ENCODE measurements around the gene GNMT.
"Not testable (repeated sequence)": the region's sequence is repeated elsewhere in the genome, so short reads cannot be mapped to it uniquely, and the experiment has no call there.

GNMT gene

GRCh38 chr6:42974919-42975505 lies 14.5 kb downstream of the GNMT start:
- no peak for DNase-seq (ENCODE audit: low read depth)

DNA sequence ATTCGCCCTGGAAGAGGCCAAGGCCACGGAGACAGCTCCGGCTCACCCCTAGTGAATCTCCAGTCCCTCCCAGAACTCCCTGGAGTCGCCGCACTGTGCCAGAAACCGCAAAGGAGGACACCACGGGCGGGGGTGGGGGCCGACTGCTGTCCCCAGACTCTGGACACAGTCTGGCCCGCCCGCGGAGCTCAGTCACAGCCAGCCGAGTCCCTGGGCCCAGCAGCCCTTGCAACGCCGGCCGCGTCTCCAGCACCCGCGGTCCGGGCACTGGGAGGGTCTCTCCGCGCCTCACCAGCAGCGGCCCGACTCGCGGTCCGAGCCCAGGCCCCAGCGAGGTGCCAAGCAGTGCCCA lies 17.9 kb downstream of the GNMT start:
- DNase-seq (ENCODE audit: low read depth), result no peak

- DNase-seq (ENCODE audit: low read depth), result peak; percentile 84
Observed at GRCh38 chr6:42978839-42979522, 18.4 kb downstream of the GNMT start, which contains the start of gene PEX6. Gene PEX6, minus strand, starts transcription at chr6:42979181. Its CDS starts 31 bp downstream, at chr6:42979150.

DNA sequence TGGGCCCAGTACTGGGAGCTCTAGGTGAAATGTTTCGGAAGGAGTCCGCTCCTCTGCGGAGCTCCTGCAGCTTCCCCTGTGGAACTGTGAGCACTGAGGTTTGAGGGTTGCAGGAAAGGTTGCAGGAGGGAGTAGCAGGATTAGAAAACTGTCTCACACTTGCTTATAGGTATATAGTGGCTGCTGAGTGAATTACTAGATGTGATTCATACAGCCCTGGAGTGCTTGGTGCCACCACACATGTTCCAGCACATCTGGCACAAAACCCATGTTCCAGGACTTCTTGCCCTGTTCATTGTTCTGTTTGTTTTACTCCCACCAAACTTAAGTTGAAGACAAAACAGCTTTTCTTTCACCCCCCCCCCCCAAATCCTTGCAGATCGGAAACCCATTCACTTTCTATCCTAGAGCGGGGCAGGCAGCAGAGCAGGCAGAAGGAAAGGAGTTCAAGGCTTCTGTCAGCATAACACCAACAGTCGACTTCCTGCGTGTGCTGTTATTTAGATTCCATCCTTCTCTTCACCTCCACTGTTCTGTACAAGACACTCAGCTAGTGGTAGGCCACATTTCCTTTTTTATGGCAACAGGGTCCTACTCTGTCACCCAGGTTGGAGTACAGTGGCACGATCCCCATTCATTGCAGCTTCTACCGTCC lies 19.1 kb downstream of the GNMT start:
- no peak for DNase-seq (ENCODE audit: low read depth)

GRCh38 chr6:42981836-42982235 lies 21.3 kb downstream of the GNMT start:
- DNase-seq (ENCODE audit: low read depth), result no peak

GRCh38 chr6:42984001-42984923 lies 23.7 kb downstream of the GNMT start, which contains the start of gene PPP2R5D:
Gene PPP2R5D, plus strand, starts transcription at chr6:42984570. Its CDS starts 108 bp downstream, at chr6:42984678.
- peak; percentile 98 for DNase-seq (ENCODE audit: low read depth)

DNA sequence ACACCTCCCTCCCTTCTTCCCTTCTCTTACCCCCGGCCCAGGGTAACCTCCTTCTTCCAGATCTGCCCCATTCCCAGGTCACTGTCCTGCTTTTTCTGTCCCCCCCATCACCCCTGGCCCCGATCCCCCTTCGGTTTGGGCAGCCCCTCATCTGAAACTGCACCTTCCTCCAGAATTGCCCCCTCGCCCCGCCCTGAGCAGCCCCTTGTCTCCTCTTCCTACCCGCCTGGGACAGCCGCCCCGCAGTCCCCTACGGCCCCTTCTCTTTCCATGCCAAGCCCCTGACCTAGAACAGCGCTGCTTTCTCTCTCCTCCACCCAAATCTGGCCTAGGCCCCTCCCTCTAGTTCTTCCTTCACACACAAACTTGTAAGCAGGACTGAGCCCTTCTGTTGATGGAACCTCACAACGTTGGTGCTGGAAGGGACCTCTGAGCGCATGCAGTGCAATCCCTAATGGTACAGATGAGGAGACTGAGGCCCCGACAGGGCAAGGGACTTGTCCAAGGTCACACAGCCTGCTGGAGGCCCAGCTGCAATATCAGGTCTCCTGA lies 24.4 kb downstream of the GNMT start:
- no peak for DNase-seq (ENCODE audit: low read depth)

DNA sequence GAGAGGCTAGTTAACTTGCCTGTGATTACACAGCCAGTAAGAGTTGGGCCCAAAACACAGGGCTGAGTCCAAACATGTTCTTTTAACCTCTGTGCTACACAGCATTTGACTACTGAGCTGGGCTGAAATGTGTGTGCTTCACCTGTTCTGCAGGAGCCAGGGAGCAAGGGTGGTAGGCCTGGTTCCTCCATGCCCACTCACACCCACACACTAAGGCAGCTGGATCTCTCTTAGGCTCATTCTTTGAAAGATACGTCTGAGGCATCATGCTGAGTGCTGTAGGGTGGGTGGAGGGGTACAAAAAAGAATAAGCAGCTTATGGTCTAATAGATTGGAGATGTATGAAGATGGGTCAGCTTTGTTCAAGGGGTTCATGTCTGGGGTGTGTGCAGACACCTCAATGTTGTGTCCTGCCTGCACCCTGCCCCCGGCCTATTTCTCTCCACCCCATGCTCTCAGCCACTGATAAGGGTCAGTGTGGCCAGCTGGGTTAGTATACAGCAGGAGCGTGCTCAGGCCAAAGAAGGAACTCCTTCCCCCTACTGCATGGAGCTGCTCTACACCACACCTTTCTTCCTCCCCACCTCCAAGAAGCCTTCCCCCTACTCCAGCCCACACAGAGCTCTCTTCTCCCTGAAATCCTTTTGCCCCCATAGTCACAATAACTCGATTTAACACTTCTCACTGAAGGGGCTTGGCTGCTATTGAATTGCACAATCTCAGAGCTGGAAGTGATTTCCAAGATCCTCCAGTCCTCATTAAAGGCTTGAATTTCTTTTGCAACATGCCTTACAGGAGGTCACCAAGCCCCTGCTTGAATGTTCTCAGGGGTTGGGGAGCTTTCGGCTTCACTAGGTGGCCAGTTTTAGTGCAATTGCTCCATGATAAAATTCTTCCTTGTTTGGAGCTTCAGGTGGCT lies 27.2 kb downstream of the GNMT start:
- no peak for DNase-seq (ENCODE audit: low read depth)

DNA sequence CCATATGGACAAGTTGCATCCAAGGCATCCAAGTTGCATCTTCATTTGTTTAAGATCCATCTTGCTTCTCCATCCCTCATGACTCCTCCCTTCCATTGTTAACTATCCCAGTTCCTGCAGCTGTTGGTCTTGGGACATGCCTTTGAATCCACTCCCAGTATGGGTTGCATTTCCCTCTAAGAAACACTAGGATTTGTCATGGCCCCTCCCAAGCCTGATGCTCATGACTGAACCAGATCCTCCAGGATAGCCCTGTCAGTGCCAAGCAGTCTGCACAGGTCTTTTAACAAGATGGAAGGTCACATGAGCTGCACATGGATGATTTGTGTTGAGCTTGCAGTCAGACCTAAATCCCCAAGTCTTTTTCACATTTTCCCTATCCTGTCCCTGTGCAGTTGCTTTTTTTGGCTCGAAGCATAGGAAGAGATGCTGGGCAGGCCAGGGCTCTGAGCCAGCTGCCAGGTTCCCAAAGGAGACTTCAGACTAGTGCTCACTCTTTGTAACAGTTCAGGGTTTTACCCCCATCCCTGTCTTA lies 28.0 kb downstream of the GNMT start:
- DNase-seq (ENCODE audit: low read depth), result no peak

DNA sequence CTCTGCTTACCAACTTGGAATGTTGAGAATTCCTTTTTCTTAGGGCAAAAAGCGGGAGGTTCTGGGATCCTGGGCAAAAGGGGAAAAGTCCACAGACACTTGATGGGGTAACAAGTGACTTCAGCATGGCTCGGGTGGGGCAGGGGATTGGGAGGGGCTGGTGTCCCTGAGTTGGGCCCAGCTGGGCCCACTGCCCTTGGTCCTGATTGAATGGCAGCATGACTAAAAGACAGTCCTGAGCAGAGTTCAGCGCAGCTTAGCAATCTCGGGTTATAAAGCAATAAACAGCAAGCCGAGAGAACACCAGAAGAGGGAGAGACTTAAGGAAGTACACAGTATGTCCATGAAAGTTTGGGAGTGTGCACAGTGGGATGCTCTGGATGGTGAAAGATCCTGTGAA lies 29.4 kb downstream of the GNMT start:
- no peak for DNase-seq (ENCODE audit: low read depth)

DNA sequence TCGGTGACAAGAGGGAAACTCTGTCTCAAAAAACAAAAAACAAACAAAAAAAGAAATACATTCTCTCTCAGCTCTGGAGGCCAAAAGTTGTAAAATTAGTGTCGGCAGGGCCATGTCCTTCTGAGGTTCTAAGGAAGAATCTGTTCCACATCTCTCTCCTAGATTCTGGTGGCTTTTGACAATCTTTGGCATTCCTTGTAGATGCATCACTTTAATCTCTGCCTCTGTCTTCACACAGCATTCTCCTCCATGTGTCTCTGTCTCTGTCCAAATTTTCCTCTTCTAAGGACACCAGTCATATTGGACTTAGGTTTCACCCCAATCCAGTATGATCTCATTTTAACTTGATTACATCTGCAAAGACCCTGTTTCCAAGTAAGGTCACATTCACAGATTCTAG lies 32.9 kb downstream of the GNMT start:
- no peak for DNase-seq (ENCODE audit: low read depth)

- DNase-seq (ENCODE audit: low read depth), result no peak
Observed at GRCh38 chr6:42996513-42996912, 36.0 kb downstream of the GNMT start.

- DNase-seq (ENCODE audit: low read depth), result not testable (repeated sequence)
Observed at GRCh38 chr6:42998205-42998604, 37.7 kb downstream of the GNMT start.

DNA sequence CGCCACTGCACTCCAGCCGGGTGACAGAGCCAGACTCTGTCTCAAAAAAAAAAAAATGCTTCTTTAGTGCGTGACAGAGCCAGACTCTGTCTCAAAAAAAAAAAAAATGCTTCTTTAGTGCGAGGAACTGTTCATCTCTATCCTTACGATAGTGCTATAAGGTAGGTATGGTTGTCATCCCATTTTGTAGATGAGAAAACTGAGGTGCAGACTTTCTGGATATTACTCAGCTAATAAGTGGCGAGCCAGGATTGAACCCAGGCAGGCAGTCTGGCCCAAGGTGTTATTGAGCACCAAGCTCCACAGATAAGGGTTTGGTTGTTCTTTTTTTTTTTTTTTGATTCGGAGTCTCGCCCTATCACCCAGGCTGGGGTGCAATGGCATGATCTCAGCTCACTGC lies 41.3 kb downstream of the GNMT start:
- DNase-seq (ENCODE audit: low read depth), result no peak

GRCh38 chr6:43005844-43006243 lies 45.3 kb downstream of the GNMT start:
- no peak for DNase-seq (ENCODE audit: low read depth)

DNA sequence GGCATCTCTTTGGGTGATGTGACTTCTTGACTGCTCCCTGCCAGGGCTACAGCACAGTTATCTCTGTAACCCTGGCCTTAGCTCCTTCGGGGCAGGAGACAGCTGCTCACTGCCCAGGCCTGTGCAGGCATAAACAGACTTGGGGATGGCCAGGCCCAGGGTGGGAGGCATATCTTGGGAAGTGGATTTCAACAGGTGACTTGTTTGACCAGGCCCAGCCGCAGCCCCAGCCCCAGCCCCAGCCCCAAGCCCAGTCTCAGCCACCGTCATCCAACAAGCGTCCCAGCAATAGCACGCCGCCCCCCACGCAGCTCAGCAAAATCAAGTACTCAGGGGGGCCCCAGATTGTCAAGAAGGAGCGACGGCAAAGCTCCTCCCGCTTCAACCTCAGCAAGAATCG lies 45.7 kb downstream of the GNMT start:
- no peak for DNase-seq (ENCODE audit: low read depth)

- DNase-seq (ENCODE audit: low read depth), result no peak
Observed at GRCh38 chr6:43007126-43007525, 46.6 kb downstream of the GNMT start.

DNA sequence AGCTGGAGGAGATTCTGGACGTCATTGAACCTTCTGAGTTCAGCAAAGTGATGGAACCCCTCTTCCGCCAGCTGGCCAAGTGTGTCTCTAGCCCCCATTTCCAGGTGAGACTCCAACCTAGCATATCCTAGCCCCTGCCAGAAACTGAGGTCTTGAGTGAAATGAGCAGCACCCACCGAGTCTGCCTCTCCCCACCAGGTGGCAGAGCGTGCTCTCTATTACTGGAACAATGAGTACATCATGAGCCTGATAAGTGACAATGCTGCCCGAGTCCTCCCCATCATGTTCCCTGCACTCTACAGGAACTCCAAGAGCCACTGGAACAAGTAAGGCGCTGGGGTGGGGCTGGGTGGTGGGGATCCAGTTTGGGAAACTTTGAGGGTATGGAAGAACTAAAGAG lies 48.6 kb downstream of the GNMT start:
- DNase-seq (ENCODE audit: low read depth), result no peak

DNA sequence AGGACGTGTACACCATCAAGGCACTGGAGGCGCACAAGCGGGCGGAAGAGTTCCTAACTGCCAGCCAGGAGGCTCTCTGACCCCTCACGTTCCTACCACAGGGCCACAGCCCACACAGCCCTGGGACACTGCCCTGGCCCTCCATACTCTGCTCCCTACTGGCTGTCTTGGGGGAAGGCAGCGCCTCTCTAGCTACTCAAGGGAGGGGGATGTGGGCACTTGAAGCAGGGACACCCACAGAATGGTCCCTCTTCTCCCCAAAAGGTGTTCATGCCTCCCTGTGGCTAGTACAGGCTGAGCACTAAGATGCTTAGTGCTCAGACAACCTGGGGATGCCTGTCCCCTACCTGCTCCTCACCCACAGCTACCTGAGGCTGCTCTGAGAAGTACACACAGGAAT lies 50.7 kb downstream of the GNMT start:
- DNase-seq (ENCODE audit: low read depth), result no peak

DNA sequence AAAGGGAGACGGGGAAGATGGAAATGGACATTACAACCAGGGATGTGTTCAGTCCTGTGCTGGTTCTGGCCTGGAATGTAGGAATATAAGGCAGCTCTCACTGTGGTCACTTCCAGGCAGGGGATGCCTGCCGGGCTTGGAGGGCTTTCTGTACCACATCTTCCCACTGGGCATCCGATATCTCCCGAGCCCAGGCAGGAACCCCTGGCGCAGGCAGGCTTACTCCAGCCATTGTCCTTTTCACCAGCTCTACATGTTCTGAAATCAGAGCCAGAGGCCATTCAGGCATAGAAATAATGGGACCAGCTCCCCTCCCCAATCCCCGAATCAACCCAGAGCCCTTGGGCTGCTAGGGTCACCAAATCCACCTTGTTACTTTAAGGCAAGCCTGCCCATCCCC lies 51.8 kb downstream of the GNMT start:
- DNase-seq (ENCODE audit: low read depth), result no peak

All from HS-27A (cell line).